GM18858 (cell line): ENCODE results near the gene MAFF.

Source experiments
- ATAC-seq: cut with Tn5 transposase; IDR thresholded peaks from one replicate; pipeline ENCODE4 v1.9.1; 2021; ENCODE audit not compliant: unreplicated experiment

Gene MAFF

GRCh38 chr22:38246046-38246658 is 44.4 kb downstream of the MAFF start:
- ATAC-seq = no peak

- ATAC-seq = no peak
These were observed 44.9 kb downstream of the MAFF start for GRCh38 chr22:38246692-38247091.

DNA sequence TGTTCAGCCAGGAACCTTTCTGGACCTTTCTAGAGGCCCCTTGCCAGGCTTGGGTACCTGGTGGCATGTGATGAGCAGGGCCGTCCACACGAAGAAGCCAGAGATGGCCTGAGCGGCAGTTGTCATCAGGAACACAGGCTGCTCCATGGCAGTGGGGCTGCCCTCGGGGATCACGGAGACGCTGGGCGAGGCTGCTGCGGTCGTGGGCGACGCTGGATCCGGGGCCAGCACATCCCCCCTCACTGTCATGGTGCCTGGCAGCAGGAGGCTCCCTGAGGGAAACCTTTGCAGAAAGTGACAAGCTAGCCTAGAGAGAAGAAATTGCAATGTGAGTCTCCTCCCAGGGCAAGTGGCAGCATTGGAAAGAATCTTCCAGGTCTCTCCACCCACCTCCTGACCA is 45.9 kb downstream of the MAFF start:
- no peak for ATAC-seq

GRCh38 chr22:38248280-38248679 is 46.5 kb downstream of the MAFF start:
- ATAC-seq = no peak

DNA sequence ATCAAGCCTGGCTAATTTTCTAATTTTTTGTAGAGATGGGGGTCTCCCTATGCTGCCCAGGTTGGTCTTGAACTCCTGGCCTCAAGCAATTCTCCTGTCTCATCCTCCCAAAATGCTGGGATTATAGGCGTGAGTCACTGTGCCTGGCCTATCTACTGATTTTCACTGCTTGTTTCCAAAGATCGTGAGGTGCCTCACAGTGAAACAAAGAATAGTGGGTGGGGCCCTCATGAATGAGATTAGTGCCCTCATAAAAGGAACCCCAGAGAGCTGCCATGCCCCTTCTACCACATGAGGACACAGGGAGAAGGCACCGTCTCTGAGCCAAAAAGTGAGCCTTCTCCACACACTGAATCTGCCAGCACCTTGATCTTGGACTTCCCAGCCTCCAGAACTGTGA is 47.5 kb downstream of the MAFF start:
- ATAC-seq = no peak

GRCh38 chr22:38249803-38250642 is 48.2 kb downstream of the MAFF start:
- ATAC-seq = no peak

- no peak for ATAC-seq
These were observed 49.0 kb downstream of the MAFF start for GRCh38 chr22:38250643-38251340.

- no peak for ATAC-seq
These were observed 49.5 kb downstream of the MAFF start for GRCh38 chr22:38251341-38251692.

- ATAC-seq = no peak
These were observed 53.9 kb downstream of the MAFF start for GRCh38 chr22:38255697-38256096.

GRCh38 chr22:38257181-38257580 is 55.4 kb downstream of the MAFF start:
- no peak for ATAC-seq

GRCh38 chr22:38257650-38258250 is 56.0 kb downstream of the MAFF start:
- ATAC-seq = no peak

- no peak for ATAC-seq
These were observed 57.1 kb downstream of the MAFF start for GRCh38 chr22:38258895-38259294.

DNA sequence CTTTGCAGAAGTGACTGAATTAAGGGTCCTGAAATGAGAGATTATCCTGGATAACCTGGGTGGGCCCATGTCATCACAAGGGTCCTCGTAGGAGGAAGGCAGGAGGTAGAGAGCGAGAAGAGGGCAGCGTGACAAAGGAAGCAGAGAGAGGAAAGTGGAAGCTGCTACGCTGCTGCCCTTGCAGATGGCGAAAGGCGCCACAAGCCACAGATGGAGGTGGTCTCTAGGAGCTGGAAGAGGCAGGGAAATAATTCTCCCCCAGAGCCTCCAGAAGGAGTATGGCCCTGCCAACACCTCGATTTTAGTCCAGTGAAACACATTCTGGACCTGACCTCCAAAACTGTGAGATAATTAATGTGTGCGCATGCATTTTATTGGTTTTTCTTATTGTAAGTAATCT is 57.6 kb downstream of the MAFF start:
- no peak for ATAC-seq

DNA sequence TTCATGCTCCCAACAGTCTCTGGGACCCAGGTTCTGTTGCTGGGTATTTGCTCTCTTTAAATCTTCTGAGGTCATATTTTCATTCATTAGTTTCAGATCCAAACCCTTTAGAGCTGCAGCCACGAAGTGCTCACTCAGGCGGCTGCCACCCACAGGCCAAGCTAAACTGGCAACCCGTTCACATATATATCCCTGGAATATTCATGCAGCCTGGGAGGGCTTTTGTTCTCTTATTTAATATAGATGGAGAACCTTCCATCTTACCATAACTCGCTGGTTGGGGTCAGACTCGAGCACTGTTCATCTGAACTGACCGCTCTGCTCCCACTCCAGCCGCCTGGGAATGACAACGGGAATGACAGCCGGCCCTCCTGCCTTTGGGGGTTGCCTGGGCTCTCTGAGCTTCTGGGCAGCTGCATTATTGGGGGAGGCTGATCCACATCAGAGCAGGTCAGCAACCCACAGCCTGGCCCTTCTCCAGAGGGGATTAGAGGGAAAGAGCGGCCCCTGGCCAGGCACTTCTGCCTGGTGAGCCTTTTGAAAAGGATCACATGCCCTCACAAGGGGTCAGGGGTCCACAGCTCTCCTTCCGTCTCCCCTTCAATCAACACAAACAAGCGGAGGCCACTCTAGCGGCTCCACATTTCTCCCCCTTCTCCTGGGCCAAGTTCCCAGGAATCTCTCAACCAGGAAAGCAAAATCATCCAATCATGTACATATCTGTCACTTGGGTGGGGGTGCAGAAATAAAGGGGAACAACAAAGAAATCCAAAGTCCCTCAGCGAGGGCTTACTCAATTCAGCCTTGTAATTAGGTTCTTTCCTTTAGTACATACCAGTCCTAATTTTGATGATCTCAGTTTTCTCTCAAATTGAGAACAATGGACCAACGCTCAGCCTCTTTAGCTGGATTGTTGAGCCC is 59.2 kb downstream of the MAFF start:
- no peak for ATAC-seq

- ATAC-seq = no peak
These were observed 60.4 kb downstream of the MAFF start for GRCh38 chr22:38262051-38262795.

DNA sequence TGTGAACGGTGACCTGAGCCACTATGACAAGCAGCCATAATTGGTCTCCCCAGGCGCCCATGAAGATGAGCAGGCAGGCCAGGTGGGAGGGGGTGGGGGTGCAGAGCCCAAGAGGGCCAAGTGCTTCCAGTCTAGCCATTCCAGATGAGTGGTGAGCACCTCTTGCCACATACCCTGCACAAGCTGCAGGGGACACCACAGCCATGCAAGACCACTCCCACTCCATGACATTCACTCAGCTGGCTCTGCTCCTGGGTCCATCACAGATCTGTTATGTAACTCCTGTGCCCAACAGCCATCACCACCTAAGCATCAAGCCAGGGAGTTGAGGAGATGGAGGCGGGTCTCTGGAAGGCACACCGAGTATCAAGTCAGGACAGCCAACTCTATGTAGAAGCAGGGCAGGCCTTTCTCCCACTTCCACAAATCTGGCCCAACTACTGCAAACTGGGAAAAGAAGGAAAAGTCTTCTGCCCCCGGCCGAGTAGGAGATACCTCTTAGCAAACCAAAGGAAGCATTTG is 62.6 kb downstream of the MAFF start:
- ATAC-seq = no peak
